Measurements from ENCODE around the gene IFT57. TPM values are rescaled to one million over a fixed set of nuclear protein-coding genes. Genes with fewer than 3 reads are reported as not detected.

Gene IFT57
- total and polyA plus RNA-seq, 2 of the 8 experiments (the other 6 are each of a cell fraction or from before 2014, with no cell fraction given): 15.1 to 27.8 TPM

DNA sequence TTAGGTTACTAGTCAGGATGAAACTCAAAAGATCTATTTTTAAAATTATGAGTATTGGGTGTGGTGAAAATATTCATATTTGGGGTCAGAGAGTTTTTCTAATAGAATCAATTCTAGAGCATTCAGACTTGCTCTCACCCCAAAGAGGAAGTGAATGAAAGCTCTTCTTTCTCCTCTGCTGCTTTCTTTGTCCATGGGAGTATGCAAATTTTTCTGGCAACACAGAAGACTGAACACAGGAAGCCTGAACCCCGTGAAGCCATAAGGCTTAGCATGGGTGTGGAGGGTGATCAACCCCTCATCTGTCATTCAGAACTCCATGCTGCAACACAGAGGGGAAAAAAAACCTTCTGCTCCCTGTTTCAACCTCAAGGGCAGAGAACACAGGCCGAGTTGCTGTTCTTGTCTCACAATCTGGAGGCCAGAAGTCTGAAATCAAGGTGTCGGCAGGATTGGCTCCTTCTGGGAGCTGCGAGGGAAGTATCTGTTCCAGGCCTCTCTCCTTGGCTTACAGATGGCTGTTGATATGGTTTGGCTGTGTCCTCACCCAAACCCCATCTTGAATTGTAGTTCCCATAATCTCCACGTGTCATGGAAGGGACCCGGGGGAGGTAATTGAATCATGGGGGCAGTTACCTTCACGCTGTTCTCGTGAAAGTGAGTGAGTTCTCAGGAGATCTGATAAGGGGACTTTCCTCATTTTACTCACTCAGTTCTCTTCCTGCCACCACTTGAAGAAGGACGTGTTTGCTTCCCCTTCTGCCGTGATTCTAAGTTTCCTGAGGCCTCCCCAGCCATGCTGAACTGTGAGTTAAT, 97.7 kb downstream of the IFT57 start (continued):
- TF ChIP-seq JUN (IDR thresholded peaks at IDR 0.05; ENCODE audit: low read depth, low read length) (no peak), SAP30 (IDR thresholded peaks at IDR 0.05; ENCODE audit: insufficient read depth, insufficient replicate concordance, low read length) (no peak), POLR2A (IDR thresholded peaks at IDR 0.05; ENCODE audit: control extremely low read depth in 1 of 2, low read depth in 2 of 2, low read length in 2 of 2) (no peak), TAF7 (optimal IDR thresholded peaks at IDR 0.05; ENCODE audit: borderline replicate concordance, low read depth, low read length) (no peak), TCF12 (IDR thresholded peaks at IDR 0.05; ENCODE audit: low read depth, low read length) (no peak)
- TF ChIP-seq, protein P1, sequence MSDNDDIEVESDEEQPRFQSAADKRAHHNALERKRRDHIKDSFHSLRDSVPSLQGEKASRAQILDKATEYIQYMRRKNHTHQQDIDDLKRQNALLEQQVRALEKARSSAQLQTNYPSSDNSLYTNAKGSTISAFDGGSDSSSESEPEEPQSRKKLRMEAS (IDR thresholded peaks at IDR 0.05): no peak
- TF ChIP-seq, protein P2, sequence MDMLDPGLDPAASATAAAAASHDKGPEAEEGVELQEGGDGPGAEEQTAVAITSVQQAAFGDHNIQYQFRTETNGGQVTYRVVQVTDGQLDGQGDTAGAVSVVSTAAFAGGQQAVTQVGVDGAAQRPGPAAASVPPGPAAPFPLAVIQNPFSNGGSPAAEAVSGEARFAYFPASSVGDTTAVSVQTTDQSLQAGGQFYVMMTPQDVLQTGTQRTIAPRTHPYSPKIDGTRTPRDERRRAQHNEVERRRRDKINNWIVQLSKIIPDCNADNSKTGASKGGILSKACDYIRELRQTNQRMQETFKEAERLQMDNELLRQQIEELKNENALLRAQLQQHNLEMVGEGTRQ (IDR thresholded peaks at IDR 0.05; ENCODE audit: low read length): no peak
